ENCODE data around the gene EIF5AL1. TPM values are rescaled to one million over a fixed set of nuclear protein-coding genes. Genes with fewer than 3 reads are reported as not detected.
"Not testable (repeated sequence)": the region's sequence is repeated elsewhere in the genome, so short reads cannot be mapped to it uniquely, and the experiment has no call there.

EIF5AL1 gene
- polyA plus RNA-seq, 3 donors = 0.55 to 3.3 (median 0.96) TPM

DNA sequence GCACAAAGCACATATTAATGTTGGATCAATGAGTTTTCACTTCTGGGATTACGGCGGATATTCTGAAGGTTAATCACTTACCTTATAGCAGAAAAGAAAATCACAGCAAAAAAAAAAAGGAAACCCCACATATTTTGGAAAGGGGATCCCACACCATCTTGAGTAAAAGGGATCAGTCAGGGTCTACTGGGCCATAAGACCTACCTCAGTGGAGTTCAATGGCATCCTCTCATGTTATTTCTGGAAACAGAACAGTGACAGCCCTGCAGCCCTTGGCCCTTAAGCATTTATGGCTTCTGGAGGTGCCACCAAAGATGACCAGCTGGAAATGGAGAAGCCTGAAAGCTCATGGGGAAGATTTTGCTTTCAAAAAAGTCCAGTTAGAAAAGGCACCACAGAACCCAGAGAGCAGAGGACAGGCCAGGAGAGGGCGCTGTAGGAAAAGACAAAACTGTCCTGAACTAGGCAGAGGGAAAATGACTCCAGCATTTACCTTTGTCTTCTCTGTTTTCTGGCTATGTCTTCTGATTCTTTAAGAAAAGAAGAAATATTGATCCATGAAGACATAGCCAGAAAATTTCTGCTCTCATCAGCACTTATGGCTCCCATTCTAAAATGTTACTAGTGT is 2.9 kb upstream of the EIF5AL1 start:
- DNase-seq (ENCODE audit: low read depth in 3 of 3, low spot score in 2 of 3) = not testable (repeated sequence)

DNA sequence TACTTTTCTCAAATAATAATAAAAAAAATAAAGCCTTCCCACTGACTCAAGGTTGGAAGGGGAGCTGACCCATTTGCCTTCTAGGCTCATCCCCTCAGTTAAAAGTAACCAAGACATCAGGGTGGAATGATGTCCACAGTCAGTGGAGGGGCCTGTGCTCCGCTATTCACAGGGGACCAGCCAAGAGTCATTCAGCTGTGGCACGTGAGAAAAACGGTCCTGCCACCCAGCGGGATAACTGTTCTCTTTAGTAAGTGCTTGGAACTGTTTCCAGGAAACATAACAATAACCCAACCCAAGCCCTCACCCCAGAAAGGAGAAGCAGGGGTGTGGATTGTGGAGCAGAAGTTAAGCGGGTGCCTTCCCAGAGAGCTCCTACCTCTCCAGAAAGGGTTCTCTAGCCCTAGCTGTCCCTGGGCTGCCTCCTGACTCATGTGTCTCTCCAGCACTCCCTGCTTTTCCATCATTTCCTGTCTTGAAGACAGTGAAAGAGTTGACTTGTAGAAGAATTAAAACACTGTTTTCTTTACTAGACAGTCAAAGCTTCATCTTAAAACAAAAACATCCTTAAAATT is 2.3 kb upstream of the EIF5AL1 start:
- DNase-seq (ENCODE audit: low read depth in 3 of 3, low spot score in 2 of 3) = not testable (repeated sequence)

DNA sequence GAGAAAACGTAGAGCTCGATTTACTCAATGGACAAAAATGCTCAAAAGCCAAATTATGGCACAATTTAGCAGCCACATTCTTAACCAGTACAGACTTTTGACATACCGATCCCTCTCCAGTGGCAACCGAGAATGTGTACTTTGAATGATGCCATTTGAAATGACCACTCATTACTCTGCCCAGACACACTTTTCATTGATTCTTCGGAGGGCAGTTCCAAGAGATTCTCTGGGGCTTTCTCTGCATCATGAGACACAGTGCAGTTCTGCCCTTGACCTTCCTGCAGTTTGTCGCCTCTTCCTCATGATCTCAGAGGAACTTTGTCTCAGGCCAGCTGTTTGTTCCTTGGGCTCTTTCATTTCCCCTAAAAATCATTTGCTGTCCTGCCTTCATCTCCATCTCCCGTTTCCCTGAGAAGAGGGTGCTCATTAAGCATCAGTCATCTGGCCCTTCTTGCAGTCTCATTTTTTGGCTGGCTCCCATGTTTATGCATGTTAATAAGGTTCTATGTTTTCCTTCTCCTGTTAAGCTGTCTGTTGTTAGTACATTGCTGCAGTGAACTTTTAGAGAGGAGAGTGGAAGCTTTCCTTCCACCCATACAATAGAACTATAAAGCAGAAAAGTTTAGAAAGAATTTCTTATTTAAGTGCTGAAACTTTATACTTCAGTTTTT is 4.3 kb downstream of the EIF5AL1 start:
- DNase-seq (ENCODE audit: low read depth in 3 of 3, low spot score in 2 of 3) = not testable (repeated sequence)

DNA sequence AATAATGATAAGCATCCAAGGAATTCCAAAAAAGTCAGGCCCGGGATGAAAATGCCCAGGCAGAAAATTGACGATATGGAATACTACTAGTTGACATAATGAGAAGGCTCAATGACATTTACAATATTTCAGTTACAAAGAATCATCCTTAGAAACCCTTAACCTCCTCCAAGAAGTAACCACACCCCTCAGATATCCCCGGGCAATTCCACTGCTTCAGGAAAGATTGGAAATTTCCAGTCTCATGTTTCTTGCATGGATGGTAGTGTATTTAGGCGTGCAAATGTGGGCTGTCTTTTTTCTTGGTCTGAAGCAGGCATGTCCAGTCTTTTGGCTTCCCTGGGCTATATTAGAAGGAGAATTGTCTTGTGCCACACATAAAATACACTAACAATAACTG is 5.2 kb downstream of the EIF5AL1 start:
- DNase-seq (ENCODE audit: low read depth in 3 of 3, low spot score in 2 of 3) = not testable (repeated sequence)

DNA sequence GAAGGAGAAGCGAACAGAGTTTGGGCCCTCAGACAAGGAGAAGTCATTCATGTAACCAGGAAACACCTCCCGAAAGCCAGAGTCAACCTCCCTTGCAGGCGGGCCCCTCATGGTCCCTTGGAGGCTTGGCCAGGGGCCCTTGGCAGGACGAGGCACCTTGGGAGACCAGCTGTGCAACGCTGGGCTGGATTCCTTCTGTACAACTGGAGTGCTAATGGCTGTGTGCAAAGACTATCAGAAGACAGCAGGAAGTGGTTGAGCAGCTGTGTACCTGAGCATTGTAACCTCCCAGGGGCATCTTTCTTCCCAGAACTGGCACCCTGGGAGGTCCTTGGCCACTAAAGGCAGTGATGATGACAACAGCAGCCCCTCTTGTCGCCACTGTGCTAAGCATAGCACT is 9.4 kb downstream of the EIF5AL1 start:
- DNase-seq (ENCODE audit: low read depth in 3 of 3, low spot score in 2 of 3) = not testable (repeated sequence)

DNA sequence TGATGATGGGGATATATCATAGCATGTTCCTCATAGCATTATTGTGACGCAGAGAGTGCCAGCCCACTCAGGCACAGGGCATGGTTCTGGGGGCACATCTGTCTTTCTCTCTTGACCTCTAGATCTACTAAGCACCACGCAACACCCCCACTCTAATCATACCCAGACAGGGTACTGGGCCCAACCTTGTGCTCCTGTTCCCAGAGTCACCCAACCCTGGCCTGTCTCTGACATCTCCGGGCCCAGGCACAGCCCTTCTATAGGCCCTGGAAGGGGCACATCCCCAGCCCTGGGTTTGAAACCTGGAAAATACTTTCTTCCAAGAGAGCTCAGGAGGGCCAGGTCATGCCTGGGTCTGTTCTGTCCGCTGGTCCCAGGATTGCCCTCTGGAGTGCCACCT is 10.1 kb downstream of the EIF5AL1 start:
- DNase-seq (ENCODE audit: low read depth in 3 of 3, low spot score in 2 of 3) = not testable (repeated sequence)

DNA sequence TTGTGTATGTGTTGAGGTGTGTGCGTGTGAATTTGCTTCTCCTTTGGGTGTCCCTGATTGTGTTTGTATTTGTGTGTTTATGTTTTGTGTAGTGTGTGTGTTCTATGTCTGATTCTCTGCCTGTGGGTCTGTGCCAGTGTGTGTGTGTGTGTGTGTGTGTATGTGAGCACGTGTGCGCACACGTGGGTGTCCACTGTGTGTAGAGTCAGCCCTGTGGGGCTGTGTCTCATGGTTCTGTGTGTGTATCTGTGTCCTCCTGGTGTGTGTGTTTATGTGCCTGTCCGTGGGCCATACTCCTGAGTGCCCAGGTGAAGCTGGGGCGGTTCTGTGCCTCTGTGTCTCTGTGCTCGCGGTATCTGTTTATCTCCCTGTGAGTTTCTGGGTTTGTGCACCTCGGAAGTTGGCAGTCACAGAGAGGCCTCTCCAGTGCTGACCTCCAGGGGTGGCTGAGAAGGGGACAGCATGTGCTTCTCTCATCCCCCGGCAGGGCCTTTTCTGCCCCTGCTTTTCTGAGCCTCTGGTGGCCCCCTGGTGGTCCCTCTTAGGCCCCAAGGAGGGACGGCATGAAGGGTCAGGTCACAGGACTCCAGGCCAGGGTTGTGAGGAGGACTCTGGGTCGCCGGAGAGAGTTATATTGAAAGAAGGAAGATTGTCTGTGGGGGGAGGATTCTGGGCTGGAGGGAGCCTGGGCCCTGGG is 11.0 kb downstream of the EIF5AL1 start:
- DNase-seq (ENCODE audit: low read depth in 3 of 3, low spot score in 2 of 3) = not testable (repeated sequence)

DNA sequence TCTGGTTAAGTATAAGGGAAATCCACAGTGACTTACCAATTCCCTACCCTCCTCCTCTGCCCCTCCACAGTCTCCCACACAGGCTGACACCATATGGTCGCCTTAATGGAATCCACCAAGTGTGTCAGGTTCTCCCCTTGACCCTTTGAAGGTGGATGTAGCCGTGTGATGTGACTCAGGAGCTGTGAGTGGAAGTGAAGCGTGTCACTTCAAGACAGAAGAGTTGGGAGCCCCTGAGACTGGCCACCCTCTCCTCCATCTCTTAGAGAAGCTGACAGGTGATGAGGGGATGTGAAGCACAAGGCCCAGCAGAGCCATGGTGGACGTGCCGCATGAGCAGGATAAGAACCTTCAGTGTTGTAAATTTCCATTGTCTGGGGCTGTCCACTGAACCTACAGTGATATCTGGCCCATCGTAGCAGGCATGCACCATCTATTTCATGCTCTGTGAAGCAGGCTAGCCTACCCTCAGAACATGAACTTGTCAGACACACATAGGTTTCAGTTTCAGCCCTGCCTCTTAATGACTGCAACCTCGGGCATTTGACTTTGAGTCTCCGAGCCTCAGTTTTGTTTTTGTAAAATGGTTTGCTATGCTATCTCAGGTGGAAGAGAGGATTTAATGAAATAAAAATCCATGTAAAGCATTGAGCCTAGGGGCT is 12.8 kb downstream of the EIF5AL1 start:
- DNase-seq (ENCODE audit: low read depth in 3 of 3, low spot score in 2 of 3) = not testable (repeated sequence)

DNA sequence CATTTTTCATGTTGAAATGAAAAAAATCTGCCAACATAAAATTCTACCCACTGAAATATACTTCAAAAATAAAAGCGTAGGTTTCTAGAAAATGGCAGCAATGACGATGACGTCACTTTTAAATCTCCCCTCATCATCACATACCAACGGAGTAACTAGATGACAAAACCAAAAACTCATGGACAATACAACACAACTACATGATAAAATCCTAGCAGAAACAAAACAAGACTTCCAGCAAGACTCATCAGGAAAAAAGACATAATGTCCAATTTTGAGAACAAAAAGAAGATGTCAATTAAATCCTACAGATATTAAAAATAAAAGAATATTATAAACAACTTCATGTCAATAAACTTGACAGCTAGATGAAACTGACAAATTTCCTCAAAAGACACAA is 15.9 kb downstream of the EIF5AL1 start:
- not testable (repeated sequence) for DNase-seq (ENCODE audit: low read depth in 3 of 3, low spot score in 2 of 3)

DNA sequence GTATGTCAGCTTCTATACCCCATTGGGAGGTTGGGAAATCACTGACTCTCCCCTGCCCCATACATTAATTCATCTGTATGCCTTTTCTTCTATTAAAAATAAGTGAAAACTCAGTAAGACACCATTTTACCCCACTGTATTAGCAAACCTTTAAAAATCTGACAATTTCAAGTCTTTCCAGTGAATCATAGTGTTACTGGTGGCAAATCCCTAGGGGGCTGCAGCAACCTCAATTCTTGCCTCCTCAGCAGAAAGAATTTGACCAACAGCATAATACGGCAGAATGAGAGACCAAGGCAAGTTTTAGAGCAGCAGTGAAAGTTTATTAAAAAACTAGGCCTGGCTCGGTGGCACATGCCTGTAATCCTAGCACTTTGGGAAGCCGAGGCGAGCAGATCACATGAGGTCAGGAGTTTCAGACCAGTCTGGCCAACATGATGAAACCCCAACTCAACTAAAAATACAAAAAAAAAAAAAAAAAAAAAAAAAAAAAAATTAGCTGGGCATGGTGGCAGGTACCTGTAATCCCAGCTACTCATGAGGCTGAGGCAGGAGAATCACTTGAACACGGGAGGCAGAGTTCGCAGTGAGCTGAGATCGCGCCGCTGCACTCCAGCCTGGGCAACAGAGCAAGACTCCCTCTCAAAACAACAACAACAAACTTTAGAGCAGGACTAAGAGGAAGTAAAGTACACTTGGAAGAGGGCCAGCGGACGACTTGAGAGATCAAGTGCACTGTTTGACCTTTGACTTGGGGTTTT is 21.0 kb downstream of the EIF5AL1 start:
- DNase-seq (ENCODE audit: low read depth in 3 of 3, low spot score in 2 of 3) = not testable (repeated sequence)

DNA sequence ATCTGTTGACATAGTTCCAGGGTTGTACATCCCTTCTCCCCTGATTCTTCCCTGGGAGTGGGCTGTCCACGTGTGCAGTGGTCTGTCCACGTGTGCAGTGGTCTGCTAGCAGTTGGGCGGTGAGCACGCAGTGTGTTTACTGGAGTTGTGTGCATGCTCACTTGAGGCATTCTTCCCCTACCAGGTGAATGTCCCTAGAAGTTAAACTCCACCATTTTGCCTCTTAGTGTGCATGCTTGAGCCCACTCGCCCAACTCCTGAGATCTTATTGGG is 21.5 kb downstream of the EIF5AL1 start:
- DNase-seq (ENCODE audit: low read depth in 3 of 3, low spot score in 2 of 3) = not testable (repeated sequence)

DNA sequence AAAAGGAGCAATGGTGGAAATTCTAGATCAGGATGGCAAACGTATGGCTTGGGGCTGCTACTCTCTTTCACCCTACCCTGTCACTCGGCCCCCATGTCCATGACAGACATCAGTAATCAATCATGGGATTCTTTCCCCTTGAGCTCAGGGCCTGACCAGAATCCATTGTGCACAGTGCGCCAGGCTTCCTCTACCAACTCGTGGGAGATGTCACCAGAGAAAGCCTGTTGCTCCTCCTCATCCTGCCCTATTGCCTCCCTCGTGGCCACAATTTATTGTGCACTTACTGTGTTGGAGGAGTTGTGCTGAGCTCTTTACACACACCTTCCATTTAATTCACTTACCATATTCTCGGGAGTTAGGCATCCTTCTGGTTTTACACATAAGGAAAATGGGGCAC is 26.0 kb downstream of the EIF5AL1 start:
- DNase-seq (ENCODE audit: low read depth in 3 of 3, low spot score in 2 of 3) = not testable (repeated sequence)

DNA sequence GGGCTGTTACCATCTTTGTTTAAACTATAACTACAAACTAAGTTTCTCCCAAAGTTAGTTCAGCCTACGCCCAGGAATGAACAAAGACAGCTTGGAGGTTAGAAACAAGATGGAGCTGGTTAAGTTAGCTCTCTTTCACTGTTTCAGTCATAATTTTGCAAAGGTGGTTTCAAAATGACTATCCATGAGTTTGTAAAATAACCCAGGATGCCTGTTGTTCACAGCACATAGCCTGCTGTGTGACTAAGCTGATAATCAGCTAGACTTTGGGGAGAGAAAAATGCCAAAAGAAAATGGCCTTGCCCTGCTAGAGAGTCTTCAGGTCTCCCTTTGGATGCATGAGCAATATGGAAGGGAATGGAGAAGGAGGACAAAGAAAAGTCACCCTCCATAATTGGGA is 28.6 kb downstream of the EIF5AL1 start:
- not testable (repeated sequence) for DNase-seq (ENCODE audit: low read depth in 3 of 3, low spot score in 2 of 3)

DNA sequence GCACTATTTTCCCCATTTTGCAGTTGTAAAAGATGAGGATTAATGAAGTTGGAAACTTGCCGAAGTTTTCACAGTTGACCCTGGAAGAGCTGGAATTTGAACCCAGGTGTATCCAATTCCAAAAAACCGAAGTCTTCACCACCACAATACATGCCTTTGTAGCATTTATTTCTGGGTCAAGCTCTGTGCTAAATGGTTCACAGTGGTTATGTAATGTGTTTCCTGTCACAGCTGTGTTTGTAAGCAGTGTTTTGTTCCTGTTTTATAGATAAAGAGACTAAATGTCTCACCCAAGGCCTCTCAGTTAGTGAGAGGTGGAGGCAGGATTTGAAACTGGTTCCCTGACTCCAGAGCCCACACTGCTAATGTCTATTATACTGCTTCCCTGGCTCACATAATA is 30.3 kb downstream of the EIF5AL1 start:
- no peak for DNase-seq (ENCODE audit: low read depth in 3 of 3, low spot score in 2 of 3)

DNA sequence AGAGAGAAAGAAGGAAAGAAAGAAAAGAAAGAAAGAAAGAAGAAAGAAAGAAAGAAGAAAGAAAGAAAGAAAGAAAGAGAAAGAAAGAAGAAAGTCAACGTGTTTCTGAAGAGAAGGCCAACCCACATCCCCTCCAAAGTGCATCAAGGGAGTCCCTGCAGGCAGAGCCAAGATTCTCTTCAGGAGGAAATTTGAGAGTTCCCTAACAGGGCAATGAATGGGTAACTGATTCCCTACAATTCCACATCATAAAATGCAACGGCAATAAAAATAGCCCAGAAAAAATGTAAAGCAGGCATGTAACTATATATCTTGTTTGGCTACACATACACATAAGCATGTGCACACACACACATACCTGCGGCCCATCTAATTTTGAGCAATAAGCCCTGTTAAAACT is 32.1 kb downstream of the EIF5AL1 start:
- not testable (repeated sequence) for DNase-seq (ENCODE audit: low read depth in 3 of 3, low spot score in 2 of 3)

DNA sequence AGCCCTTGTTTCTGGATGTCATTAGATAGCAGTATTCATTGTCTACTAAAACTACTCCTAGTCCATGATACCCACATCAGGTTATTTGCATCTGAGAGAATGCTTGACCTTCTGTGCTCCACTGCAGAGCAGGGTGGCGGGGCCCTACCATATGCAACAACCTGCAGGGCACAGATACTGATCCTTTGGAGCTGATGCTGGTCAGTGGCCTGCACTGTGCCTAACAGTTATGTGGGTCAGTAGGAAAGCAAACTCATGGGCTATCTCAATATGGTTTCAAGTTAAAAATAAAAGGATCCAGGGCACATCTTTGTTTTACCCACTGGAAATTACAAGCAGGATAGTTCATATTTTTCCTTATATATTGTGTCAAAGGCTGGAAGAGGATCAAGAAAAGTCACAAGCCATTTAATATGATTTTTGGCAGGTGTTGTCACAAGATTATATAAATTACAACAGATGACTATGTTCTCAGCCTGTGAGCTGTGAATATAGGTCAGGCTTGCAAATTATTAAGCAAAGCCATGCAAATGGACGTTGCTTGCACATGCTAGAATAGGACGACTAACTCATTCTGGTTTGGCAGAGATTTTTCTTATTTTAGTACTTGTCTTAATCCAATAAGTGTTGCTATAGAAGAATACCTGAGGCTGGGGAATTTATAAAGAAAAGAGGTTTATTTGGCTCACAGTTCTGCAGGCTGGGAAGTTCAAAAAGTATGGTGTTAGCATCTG is 32.8 kb downstream of the EIF5AL1 start:
- not testable (repeated sequence) for DNase-seq (ENCODE audit: low read depth in 3 of 3, low spot score in 2 of 3)

DNA sequence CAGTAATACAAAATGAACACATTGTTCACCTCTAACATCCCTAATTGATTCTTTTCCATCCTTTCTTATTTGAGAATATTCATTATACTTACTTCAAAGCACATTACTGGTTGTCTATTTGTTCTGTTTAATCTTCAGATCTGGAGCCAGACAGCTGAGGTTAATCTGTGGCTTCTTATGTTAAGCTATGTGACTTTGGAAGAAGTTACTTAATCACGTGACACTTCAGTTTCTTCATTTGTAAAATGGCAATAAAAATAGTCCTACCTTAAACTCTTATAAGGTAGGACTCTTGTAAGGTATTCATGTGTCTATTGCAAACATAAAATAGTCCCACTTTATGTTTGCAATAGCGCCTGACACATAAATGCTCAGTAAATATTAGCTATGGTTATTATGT is 34.8 kb downstream of the EIF5AL1 start:
- DNase-seq (ENCODE audit: low read depth in 3 of 3, low spot score in 2 of 3) = not testable (repeated sequence)

DNA sequence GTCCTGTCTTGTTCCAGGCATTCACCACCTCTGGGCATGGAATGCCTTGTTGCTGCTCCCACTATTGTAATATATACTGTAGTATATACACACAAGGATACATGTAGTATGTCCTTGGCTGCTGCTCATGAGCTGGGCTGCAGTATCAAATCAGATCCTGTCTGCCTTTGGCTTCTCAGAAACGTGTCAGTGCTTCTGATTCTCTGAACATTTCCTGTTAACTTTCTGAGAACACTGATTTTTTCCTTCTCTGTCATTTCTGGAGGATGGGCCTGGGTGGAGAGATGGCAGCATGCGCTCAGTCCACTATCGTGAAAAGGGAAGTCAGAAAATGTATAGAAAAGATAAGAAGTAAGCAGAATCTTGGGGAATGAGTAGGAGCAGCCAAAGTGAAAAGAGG is 35.6 kb downstream of the EIF5AL1 start:
- DNase-seq (ENCODE audit: low read depth in 3 of 3, low spot score in 2 of 3) = no peak

DNA sequence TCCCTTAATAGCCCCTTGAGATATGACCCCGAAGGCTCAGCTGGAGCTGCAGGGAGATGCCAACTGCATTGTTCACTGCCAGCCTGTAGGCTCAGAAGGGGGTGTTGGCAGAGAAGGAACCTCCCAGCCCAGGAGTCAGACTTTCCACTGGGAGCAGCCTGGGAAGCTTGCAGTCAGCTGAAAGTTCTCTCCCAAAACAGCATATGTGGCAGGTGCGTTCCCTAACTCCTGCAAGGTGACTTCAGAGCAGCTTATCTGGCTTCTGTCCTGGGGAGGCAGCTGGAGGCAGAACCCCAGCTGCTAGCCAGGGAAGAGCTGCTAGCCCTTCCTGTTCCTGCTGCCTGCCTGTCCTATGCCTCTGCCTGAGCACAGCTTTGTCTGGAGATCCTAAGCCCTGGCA is 39.8 kb downstream of the EIF5AL1 start:
- no peak for DNase-seq (ENCODE audit: low read depth in 3 of 3, low spot score in 2 of 3)

All from right renal cortex interstitium (tissue), 3 donors.